IPS-NIHi11 (cell line): ENCODE results near the gene MIOX.
A peak's percentile ranks its signal among the peaks of the same experiment; 100 is the strongest.

ENCODE experiments used
- DNase-seq: peaks from one replicate; pipeline ENCODE4 v3.0.0; 2012; ENCODE audit warnings: mixed read lengths, low spot score

The MIOX gene

GRCh38 chr22:50455201-50455600 is 31.5 kb upstream of the MIOX start:
- DNase-seq, result no peak

- DNase-seq, result no peak
These were observed 30.6 kb upstream of the MIOX start for GRCh38 chr22:50456026-50456425.

GRCh38 chr22:50456466-50457234 is 30.0 kb upstream of the MIOX start:
- peak; percentile 87 for DNase-seq

- no peak for DNase-seq
These were observed 27.6 kb upstream of the MIOX start for GRCh38 chr22:50459016-50459415.

GRCh38 chr22:50459496-50460140 is 27.0 kb upstream of the MIOX start:
- DNase-seq, result no peak

- DNase-seq, result peak; percentile 64
These were observed 25.7 kb upstream of the MIOX start for GRCh38 chr22:50460938-50461337.

GRCh38 chr22:50461536-50461935 is 25.1 kb upstream of the MIOX start:
- no peak for DNase-seq

- no peak for DNase-seq
These were observed 24.6 kb upstream of the MIOX start for GRCh38 chr22:50461979-50462540.

- DNase-seq, result no peak
These were observed 23.3 kb upstream of the MIOX start for GRCh38 chr22:50463188-50463900.

GRCh38 chr22:50464451-50464850 is 22.2 kb upstream of the MIOX start:
- no peak for DNase-seq

GRCh38 chr22:50465066-50465930 is 21.4 kb upstream of the MIOX start:
- DNase-seq, result no peak

GRCh38 chr22:50467341-50467740 is 19.3 kb upstream of the MIOX start:
- no peak for DNase-seq

GRCh38 chr22:50467773-50468440 is 18.8 kb upstream of the MIOX start:
- DNase-seq, result no peak

GRCh38 chr22:50468626-50469025 is 18.0 kb upstream of the MIOX start:
- no peak for DNase-seq

- DNase-seq, result peak; percentile 75
These were observed 17.0 kb upstream of the MIOX start for GRCh38 chr22:50469377-50470305.

- DNase-seq, result no peak
These were observed 16.2 kb upstream of the MIOX start for GRCh38 chr22:50470491-50470890.

- no peak for DNase-seq
These were observed 15.3 kb upstream of the MIOX start for GRCh38 chr22:50471197-50471847.

- DNase-seq, result no peak
These were observed 14.7 kb upstream of the MIOX start for GRCh38 chr22:50471962-50472361.

GRCh38 chr22:50473088-50473487 is 13.6 kb upstream of the MIOX start:
- DNase-seq, result no peak
